ENCODE data around the gene FNTB. TPM values are rescaled to one million over a fixed set of nuclear protein-coding genes. Genes with fewer than 3 reads are reported as not detected.

The FNTB gene
- total and polyA plus RNA-seq, 12 donors = 12.2 to 27.2 (median 22.3) TPM

GRCh38 chr14:64938972-64939816, 47.5 kb upstream of the FNTB start:
- Histone ChIP-seq H3K4me1 (replicated peaks in 1 of 2) (peaks cover 20 to 49% of the 10 kb centered on the region in 2 donors), H3K36me3 (replicated peaks in 1 of 2) (no peaks in the 10 kb centered on the region), H3K27me3 (no peaks in the 10 kb centered on the region), H3K4me3 (no peak overlapping the region), H3K9me3 (replicated peaks in 1 of 3) (no peaks in the 10 kb centered on the region), H3K27ac (no peak overlapping the region)
- DNase-seq = peak in 1 of 7 donors; percentile 35
- no peak for TF ChIP-seq POLR2A (IDR thresholded peaks at IDR 0.05)
- TF ChIP-seq CTCF (IDR thresholded peaks at IDR 0.05) = no peak
- 88 to 93% (median 93%) methylated on average over 17 of the region's 17 CpGs for WGBS, 4 donors
- intact Hi-C loops (cut with DNase I) = no loop called here

- 37 to 50% (median 41%) methylated on average over 3 of the region's 3 CpGs for WGBS, 4 donors
- no peaks in the 10 kb centered on the region for H3K27me3 ChIP-seq
- no peaks in the 10 kb centered on the region for H3K9me3 ChIP-seq (replicated peaks in 1 of 3)
- no peak for TF ChIP-seq POLR2A (IDR thresholded peaks at IDR 0.05)
- no peak for TF ChIP-seq CTCF (IDR thresholded peaks at IDR 0.05)
- no peak overlapping the region for H3K4me3 ChIP-seq
- H3K27ac ChIP-seq = no peak overlapping the region
- no peaks in the 10 kb centered on the region for H3K36me3 ChIP-seq (replicated peaks in 1 of 2)
- intact Hi-C loops (cut with DNase I) = no loop called here
- peak in 6 of 7 donors; percentile 17 to 66 (median 56) for DNase-seq
- peaks cover 14 to 43% of the 10 kb centered on the region in 2 donors for H3K4me1 ChIP-seq (replicated peaks in 1 of 2)
These were observed 46.9 kb upstream of the FNTB start for GRCh38 chr14:64939817-64940190.

GRCh38 chr14:64940336-64940910, 46.3 kb upstream of the FNTB start:
- DNase-seq = peak in 2 of 7 donors; percentile 10 to 46
- Histone ChIP-seq H3K4me1 (replicated peaks in 1 of 2) (peaks cover 9 to 37% of the 10 kb centered on the region in 2 donors), H3K9me3 (replicated peaks in 1 of 3) (no peaks in the 10 kb centered on the region), H3K27me3 (no peaks in the 10 kb centered on the region), H3K4me3 (no peak overlapping the region), H3K36me3 (replicated peaks in 1 of 2) (no peaks in the 10 kb centered on the region), H3K27ac (no peak overlapping the region)
- TF ChIP-seq CTCF (IDR thresholded peaks at IDR 0.05) (no peak), POLR2A (IDR thresholded peaks at IDR 0.05) (no peak)
- WGBS, 4 donors = 91 to 98% (median 96%) methylated on average over 3 of the region's 3 CpGs
- intact Hi-C loops (cut with DNase I) = no loop called here

GRCh38 chr14:64942531-64943111, 44.1 kb upstream of the FNTB start, which contains the start of gene GPX2:
Gene GPX2 (minus strand): TSS chr14:64942745. CDS start chr14:64942726, 19 bp downstream.
- Histone ChIP-seq H3K4me3 (no peak within 1 kb of the TSS), H3K27ac (no peak within 1 kb of the TSS), H3K27me3 (no peaks in the 10 kb centered on the region), H3K9me3 (replicated peaks in 1 of 3) (no peaks in the 10 kb centered on the region), H3K4me1 (replicated peaks in 1 of 2) (peaks cover 9 to 15% of the 10 kb centered on the region in 2 donors), H3K36me3 (replicated peaks in 1 of 2) (no peaks in the 10 kb centered on the region)
- TF ChIP-seq CTCF (IDR thresholded peaks at IDR 0.05) (no peak), POLR2A (IDR thresholded peaks at IDR 0.05) (no peak)
- DNase-seq = peak in 2 of 7 donors; percentile 14 to 50
- 87 to 90% (median 89%) methylated on average over 13 of the region's 13 CpGs for WGBS, 4 donors
- intact Hi-C loops (cut with DNase I) = no loop called here
